SU-DHL-6 (cell line): ENCODE results near the gene CFAP20DC.

Experiments
- EZH2phosphoT487 ChIP-seq: fragments of 200-600 bp; sonication (generic), shearing (Covaris generic); conservative IDR thresholded peaks from 2 replicates; pipeline ENCODE4 v1.6.1; 2018; ENCODE audit warnings: mild to moderate bottlenecking, antibody characterized with exemption, low read length, moderate library complexity, mixed read lengths
- TF ChIP-seq, protein P1 (sequence below): fragments of 200-600 bp; sonication (generic); IDR thresholded peaks from one replicate; pipeline ENCODE4 v1.5.1; 2017; ENCODE audit warnings: antibody characterized with exemption, mild to moderate bottlenecking, low read length, moderate library complexity; ENCODE audit not compliant: insufficient read depth, poor library complexity, severe bottlenecking

- TF ChIP-seq, protein P1, sequence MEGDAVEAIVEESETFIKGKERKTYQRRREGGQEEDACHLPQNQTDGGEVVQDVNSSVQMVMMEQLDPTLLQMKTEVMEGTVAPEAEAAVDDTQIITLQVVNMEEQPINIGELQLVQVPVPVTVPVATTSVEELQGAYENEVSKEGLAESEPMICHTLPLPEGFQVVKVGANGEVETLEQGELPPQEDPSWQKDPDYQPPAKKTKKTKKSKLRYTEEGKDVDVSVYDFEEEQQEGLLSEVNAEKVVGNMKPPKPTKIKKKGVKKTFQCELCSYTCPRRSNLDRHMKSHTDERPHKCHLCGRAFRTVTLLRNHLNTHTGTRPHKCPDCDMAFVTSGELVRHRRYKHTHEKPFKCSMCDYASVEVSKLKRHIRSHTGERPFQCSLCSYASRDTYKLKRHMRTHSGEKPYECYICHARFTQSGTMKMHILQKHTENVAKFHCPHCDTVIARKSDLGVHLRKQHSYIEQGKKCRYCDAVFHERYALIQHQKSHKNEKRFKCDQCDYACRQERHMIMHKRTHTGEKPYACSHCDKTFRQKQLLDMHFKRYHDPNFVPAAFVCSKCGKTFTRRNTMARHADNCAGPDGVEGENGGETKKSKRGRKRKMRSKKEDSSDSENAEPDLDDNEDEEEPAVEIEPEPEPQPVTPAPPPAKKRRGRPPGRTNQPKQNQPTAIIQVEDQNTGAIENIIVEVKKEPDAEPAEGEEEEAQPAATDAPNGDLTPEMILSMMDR = no peak
- TF ChIP-seq EZH2phosphoT487 = no peak
Measured at GRCh38 chr3:58722561-58722960, 327.3 kb downstream of the CFAP20DC start.
